Osteocyte (in vitro differentiated cells): ENCODE data around the gene MAGEC3. TPM values are rescaled to one million over a fixed set of nuclear protein-coding genes. Genes with fewer than 3 reads are reported as not detected.

ENCODE experiments used
- DNase-seq: peaks from one replicate; pipeline ENCODE4 v3.0.0; 2021; ENCODE audit warnings: mixed read lengths; ENCODE audit not compliant: unreplicated experiment; ENCODE audit errors: extremely low spot score
- H3K27ac Mint-ChIP-seq: one replicate; pipeline ENCODE4 v1.8.0; 2021; ENCODE audit warnings: mild to moderate bottlenecking, mixed read lengths; ENCODE audit not compliant: unreplicated experiment
- H3K27me3 Mint-ChIP-seq: one replicate; pipeline ENCODE4 v1.8.0; 2021; ENCODE audit warnings: mixed read lengths; ENCODE audit not compliant: unreplicated experiment
- H3K36me3 Mint-ChIP-seq: one replicate; pipeline ENCODE4 v1.8.0; 2021; ENCODE audit warnings: mixed read lengths; ENCODE audit not compliant: unreplicated experiment
- H3K4me1 Mint-ChIP-seq: one replicate; pipeline ENCODE4 v1.8.0; 2021; ENCODE audit warnings: mixed read lengths; ENCODE audit not compliant: unreplicated experiment
- H3K4me3 Mint-ChIP-seq: one replicate; pipeline ENCODE4 v1.8.0; 2021; ENCODE audit warnings: mild to moderate bottlenecking, moderate library complexity, mixed read lengths; ENCODE audit not compliant: unreplicated experiment
- H3K9me3 Mint-ChIP-seq: one replicate; pipeline ENCODE4 v1.8.0; 2021; ENCODE audit warnings: mixed read lengths; ENCODE audit not compliant: unreplicated experiment
- CTCF ChIP-seq: fragments of 200-600 bp; sonication (generic); IDR thresholded peaks from 2 replicates; pipeline ENCODE4 v1.5.0; 2021; ENCODE audit warnings: antibody characterized with exemption, mild to moderate bottlenecking, moderate library complexity
- long read RNA-seq: library from polyadenylated mRNA; unstranded; transcript quantifications from one replicate; pipeline ENCODE4 v2.0.0, GENCODE V29; 2021
- total RNA-seq: library from RNA; stranded (reverse); gene quantifications from 2 replicates; pipeline ENCODE4 v1.2.1, GENCODE V29; 2021

MAGEC3 gene
- not detected in 2 replicates for total RNA-seq
- long read RNA-seq, result 0 reads

DNA sequence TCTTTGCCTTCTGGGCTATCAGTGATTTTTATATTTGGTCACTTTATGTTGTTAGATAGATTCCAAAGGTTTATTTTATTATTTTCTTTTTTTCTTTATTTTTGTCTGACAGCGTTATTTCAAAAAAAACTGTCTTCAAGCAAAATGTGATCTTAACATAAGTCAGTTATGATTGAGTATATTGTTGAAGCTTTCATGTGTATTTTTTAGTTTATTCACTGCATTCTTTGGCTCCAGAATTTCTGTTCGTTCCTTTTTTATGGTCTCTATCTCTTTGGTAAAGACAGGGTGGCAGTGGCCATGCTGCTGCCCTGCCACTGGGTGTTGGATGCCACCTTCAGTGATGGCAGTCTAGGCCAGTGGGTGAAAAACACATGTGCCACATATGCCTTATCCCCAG, at the start of gene MAGEC3:
MAGEC3 (plus strand) TSS at position 301 of the 400 bp plus-strand sequence; CDS start at position 301, 0 bp downstream.
- no peaks in the 10 kb centered on the region for H3K36me3 Mint-ChIP-seq
- no peaks in the 10 kb centered on the region for H3K4me1 Mint-ChIP-seq
- no peaks in the 10 kb centered on the region for H3K27me3 Mint-ChIP-seq
- DNase-seq, result no peak
- H3K4me3 Mint-ChIP-seq, result no peak within 1 kb of the TSS
- TF ChIP-seq CTCF, result no peak
- H3K9me3 Mint-ChIP-seq, result peaks cover 21% of the 10 kb centered on the region
- H3K27ac Mint-ChIP-seq, result no peak within 1 kb of the TSS

GRCh38 chrX:141791856-141792255, 46.3 kb upstream of the MAGEC3 start:
- Mint-ChIP-seq H3K4me1 (no peaks in the 10 kb centered on the region), H3K27me3 (no peaks in the 10 kb centered on the region), H3K9me3 (peaks cover 9% of the 10 kb centered on the region), H3K4me3 (no peak overlapping the region), H3K27ac (no peak overlapping the region), H3K36me3 (no peaks in the 10 kb centered on the region)
- TF ChIP-seq CTCF, result no peak
- no peak for DNase-seq

GRCh38 chrX:141811438-141811837, 26.7 kb upstream of the MAGEC3 start:
- Mint-ChIP-seq H3K4me3 (no peak overlapping the region), H3K36me3 (no peaks in the 10 kb centered on the region), H3K27me3 (no peaks in the 10 kb centered on the region), H3K9me3 (peaks cover 16% of the 10 kb centered on the region), H3K4me1 (no peaks in the 10 kb centered on the region), H3K27ac (no peak overlapping the region)
- no peak for TF ChIP-seq CTCF
- DNase-seq, result no peak

GRCh38 chrX:141814213-141814857, 23.8 kb upstream of the MAGEC3 start:
- no peaks in the 10 kb centered on the region for H3K36me3 Mint-ChIP-seq
- H3K9me3 Mint-ChIP-seq, result peaks cover 32% of the 10 kb centered on the region
- no peak for DNase-seq
- TF ChIP-seq CTCF, result no peak
- no peaks in the 10 kb centered on the region for H3K4me1 Mint-ChIP-seq
- no peaks in the 10 kb centered on the region for H3K27me3 Mint-ChIP-seq
- H3K4me3 Mint-ChIP-seq, result no peak overlapping the region
- no peak overlapping the region for H3K27ac Mint-ChIP-seq

DNA sequence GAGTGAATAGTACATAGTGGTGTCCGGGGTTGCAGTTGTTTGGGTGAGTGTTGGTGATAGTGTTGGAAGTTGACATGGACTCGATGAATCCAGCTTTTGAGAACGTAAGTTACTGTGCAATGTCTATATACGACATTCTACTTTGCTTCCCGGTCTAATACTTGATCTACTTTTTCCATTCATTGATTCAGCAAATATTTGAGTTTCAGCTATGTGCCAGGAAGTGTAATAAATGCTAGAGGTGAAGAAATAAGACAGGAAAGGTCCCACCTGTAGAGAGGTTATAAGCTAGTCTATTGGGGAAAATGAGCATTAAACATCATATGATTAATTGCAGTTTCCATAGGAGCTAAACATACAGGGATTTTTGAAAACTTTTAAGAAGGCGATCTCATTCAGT, 22.2 kb upstream of the MAGEC3 start:
- H3K9me3 Mint-ChIP-seq, result peaks cover 31% of the 10 kb centered on the region
- TF ChIP-seq CTCF, result no peak
- H3K27me3 Mint-ChIP-seq, result no peaks in the 10 kb centered on the region
- no peak for DNase-seq
- no peak overlapping the region for H3K27ac Mint-ChIP-seq
- no peak overlapping the region for H3K4me3 Mint-ChIP-seq
- no peaks in the 10 kb centered on the region for H3K4me1 Mint-ChIP-seq
- H3K36me3 Mint-ChIP-seq, result no peaks in the 10 kb centered on the region
